D341Med (cell line): ENCODE data around the gene KLHL29.

Source experiments
- DNase-seq: peaks from one replicate; pipeline ENCODE4 v3.0.0; 2012; ENCODE audit warnings: low spot score

The KLHL29 gene

DNA sequence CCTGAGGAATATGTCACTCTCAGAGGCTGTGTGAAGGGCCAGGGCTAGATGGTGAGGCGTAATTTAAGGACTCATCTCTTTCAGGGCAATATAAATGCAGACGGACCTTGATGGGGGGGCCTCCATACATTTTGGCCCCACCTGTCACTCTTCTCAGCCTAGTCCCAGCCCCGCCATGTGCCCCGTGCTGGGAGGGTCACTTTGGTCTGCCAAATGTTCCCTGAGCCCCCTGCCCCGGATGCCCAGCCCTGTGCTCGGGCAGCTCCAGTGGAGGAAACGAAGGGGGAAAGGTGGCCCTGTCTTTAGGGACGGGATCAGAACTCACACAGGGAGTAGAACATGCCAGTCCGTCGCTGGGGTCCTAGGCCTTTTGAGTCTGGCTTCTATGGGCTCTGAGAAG, 168.6 kb downstream of the KLHL29 start:
- DNase-seq: no peak

DNA sequence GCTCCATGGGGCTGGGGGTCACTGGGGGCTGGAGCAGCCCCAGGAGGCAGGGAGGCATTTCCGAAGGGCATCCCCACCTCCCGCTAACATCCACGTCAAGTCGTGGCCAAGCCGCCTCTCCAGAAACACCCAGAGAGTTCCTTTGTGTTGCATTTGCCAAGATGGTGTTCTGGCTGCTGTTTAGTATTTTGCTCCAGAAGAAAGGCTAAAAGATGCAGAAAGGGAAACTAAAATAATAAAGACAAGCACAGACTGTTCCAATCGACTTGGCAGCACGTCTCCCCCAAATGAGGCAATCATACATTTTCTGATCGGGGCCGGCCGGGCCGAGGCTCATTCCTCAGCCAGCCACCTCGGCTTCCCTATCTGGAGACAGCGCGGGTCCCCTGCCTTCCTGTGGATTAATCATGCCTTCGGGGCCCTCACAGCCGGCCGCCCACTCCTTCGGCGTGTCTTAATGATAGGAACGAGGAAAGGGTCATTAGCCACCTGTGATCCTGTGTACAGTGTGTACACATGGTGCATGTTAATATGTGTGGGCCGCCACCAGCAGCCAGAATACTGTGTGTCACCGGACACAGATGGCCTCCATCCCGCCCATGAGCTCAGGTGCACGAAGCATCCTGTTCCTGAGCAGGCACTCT, 169.2 kb downstream of the KLHL29 start:
- DNase-seq: no peak

DNA sequence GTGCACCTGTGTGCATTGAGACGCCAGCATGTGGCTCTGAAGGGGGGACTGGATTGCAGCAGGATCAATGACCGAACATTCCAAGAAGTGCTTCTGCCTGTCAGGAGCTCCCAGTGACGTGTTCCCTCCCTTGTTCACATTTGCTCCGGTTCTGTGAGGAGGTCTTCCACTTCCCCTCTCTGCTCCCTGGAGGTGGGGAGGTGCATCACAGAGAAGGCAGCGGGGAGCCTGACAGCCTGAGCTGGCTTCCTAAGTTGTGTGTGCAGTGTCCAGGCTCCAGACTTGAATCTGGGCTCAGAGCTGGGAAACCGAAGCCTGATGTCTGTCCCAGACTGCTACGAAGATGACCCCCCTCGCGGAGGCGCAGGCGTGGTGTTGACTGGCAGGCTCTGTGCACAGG, 171.0 kb downstream of the KLHL29 start:
- DNase-seq: no peak

DNA sequence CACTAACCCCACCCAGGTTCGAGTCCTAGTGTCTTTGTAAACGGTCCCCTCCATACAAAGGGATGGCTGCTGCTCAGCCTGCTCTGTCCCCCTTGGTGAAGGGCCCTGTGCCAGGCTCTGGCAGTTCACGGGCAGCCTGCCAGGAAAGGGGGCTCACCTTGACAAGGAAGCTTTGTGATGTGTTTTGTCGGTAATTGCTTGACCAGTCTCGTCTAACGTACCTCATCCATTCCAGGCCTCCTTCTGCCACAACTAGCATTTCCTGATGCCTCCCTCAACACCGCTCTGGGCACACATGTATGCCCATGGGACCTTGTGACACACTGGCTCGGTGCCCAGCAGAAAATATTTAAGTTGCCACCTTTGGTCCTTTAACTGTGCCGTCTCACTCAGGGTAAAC, 171.9 kb downstream of the KLHL29 start:
- no peak for DNase-seq

DNA sequence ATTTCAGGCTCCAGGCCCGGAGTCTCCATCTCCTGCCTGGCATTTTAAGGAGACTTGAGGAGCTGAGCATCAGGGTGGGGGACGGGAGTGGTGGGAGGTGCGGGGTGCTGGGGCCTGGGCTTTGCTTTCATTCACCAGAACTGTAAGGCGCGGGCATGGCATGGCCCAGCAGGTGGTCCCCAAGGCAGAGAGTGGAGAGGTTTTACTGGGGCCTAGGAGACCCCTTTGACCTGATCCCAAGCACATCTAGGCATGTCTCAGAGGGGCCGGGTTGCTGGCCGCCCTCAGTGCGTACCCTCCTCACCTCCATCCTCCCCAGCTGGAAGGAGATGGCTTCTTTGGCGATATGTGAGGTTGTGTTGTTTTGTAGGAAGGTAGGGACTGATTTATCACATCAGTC, 172.5 kb downstream of the KLHL29 start:
- DNase-seq: no peak

DNA sequence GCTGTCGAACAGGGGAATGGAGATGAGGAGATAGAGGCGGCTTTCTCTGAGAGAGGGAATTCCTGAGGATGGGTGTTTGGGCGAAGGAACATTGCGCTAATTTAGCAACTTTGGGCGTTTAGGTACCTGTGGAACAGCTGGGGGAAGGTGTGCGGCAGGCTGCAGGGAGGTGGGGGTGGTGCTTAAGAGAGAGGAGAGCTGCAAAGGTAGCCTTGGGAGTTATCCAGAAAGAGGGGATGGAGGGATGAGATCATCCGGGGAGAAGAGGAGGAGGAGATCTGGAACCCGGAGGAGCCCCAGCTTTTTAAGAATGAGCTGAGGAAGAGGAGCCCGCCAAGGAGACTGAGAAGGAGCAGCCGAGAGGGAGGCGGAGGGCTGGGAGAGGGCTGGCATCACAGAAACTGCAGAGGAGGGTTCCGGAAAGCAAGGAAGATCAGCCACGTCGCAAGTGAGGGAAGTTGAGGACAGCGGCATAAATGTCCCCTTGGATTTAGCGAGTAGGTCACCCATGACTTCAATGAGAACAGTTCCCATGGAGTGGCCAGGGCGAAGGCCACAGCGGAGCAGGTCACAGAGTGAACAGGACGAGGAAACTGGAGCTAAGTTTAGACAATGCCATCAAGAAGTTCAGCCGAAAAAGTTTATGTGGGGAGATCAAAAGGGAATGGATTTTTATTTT, 174.7 kb downstream of the KLHL29 start:
- no peak for DNase-seq

DNA sequence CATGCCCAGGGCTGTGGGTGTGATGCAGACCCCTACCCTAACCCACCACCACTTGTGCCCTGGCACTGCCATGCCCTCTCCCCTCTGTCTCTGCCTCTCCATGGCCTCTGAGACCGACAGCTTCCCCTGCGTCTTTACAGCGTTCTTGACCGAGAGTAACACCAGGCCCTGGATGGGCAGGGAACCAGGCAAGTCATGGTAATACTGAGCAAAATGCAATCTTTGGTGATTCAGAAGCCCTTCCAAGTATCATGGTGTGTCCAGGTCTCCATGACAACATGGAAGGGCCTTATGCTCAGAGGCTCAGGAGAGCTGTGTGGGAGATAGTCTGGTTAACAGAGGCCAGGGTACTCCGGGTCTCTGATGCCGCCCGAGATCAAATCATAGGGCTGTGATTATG, 176.1 kb downstream of the KLHL29 start:
- DNase-seq: no peak

DNA sequence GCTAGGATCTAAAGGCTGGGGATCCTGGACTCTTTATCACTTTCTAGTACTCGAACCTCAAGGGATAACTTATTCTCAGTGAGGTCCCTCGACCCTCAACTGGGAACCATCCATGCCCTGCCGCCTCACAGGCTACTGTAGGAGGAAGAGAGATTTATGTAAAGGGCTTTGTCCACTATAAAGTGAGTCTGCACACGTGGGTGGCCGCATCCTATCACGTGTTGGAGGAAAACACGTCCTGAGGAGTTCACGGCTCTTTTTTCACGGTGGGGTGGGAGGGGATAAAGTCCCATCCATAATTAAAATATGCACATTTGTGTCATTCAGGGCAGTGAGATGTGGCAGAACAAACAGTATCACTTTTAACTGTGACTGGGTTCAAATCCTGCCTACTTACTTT, 176.6 kb downstream of the KLHL29 start:
- no peak for DNase-seq

DNA sequence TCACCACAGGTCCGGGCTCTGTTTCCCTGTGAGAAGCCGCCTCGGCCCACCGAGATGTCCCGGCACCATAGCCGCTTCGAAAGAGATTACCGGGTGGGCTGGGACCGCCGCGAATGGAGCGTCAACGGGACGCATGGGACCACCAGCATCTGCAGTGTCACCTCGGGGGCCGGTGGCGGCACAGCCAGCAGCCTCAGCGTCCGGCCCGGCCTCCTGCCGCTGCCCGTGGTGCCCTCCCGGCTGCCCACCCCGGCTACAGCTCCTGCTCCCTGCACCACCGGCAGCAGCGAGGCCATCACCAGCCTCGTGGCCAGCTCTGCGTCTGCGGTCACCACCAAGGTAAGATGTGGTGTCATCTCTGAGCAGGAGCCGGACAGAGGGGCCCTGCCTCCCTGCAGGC, 177.2 kb downstream of the KLHL29 start:
- no peak for DNase-seq

DNA sequence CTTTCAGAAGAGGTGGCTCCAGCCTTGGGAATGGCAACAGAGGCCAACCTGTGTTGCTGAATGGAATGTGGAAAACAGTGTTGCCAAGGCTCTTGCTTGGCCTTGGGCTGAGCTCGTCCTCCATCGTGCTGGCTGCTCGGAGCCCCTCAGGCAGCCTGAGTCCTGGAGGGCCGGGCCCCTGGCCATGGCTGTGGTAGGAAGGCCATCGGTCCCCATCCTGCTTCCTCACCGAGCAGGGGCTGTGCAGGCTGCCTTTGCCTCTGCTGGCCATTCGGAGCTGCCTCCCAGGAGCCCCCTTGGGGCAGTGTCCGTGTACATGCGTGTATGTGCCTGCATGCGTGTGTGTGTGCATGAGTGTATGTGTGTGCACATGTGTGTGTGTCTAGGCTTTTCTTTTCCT, 178.2 kb downstream of the KLHL29 start:
- no peak for DNase-seq

DNA sequence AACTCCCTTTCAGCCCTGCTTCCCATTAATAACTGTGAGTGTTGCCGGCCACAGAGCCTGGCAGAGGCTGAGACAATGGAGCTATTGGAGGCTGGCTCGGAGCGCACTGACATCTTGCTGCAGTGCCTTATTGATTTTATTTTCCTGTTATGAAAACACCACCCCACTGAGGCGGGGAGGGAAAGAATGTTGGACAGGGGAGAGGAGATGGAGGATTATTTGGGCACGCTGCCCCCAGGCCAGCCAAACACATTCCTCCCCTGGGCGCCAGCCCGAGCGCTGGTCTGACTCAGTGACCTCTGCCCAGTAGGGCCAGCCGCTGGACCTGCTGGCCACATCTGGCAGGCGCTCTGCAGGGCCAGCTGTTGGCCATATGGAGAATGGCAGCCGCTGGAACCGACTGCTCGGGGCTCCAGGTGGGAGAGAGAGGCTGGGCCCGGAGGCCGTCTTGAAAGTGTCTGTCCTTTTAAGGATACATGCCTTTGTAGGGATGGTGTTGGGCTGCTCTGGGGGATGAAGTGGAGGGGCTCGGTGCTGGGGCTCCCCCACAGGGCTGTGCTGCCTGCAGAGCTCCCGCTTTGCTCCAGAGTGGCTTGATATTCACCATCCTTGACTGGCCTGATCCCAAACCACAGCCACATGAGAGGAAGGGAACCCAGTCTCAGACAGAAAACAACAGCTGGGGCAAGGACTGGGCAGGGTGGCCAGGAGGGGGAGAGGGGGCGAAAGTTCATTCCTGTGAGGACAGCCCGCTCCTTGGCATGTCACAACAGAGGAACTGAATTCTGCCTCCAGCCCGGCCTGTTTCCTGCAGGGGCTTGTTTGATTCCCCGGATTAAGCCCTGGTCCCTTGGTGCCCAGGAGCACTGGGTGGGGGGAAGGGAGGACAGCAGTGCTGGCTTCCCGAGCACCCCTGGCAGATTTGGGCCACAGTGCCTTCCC, 179.0 kb downstream of the KLHL29 start:
- no peak for DNase-seq

DNA sequence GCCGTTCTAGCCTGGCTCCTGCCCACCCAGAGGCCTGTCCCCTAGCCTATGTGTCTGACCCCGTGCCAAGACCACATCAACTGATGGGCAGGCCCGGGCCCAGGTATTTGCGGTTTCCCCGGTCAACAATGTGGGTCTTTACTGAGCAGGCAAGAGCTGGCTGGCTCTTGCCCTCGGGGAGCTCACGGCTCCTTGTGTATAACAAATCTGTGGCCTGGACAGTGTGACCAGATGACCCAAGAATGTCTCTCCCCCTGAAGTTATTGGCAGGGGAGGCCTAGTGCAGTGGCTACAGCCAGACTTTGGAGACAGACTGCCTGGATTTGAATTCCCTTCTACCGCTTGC, 179.6 kb downstream of the KLHL29 start:
- no peak for DNase-seq

DNA sequence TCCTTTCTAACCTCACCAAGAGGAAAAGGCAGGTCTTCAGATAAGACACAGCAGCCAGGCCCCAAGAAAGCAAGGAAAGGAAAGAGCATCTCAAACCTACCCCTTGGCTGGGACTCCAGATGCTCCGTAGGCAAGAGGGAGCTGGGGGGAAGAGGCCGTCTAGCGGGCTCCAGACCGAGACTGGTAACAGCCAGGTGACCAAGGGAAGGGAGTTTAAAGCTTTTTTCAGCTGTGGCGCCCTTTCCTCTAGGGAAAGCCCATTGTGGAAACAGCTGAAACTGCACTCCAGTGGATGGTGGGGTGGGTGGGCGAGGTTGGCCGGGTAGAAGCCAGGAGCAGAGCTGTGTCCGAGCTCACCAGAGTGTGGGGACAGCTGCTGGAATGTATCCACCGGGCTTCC, 180.4 kb downstream of the KLHL29 start:
- DNase-seq: no peak

DNA sequence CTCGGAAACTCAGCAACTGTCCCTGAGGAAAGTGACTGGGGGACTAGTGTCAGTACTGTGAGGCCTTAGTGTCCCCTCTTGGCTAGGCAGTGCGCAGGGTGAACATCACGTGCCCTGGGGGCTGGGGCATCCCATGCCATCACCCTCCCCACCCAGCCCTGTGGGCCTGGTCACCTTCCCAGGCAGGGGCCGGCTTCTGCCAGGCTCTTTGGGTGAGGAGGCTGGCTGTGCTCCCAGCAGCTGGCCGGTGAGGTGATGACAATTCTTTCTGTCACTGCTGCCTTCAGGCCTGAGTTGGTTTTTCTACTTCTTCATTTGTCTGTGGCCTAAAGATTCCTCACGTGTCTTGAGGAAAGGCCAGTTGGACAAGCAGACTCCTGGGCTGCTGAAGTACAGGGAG, 180.8 kb downstream of the KLHL29 start:
- no peak for DNase-seq

DNA sequence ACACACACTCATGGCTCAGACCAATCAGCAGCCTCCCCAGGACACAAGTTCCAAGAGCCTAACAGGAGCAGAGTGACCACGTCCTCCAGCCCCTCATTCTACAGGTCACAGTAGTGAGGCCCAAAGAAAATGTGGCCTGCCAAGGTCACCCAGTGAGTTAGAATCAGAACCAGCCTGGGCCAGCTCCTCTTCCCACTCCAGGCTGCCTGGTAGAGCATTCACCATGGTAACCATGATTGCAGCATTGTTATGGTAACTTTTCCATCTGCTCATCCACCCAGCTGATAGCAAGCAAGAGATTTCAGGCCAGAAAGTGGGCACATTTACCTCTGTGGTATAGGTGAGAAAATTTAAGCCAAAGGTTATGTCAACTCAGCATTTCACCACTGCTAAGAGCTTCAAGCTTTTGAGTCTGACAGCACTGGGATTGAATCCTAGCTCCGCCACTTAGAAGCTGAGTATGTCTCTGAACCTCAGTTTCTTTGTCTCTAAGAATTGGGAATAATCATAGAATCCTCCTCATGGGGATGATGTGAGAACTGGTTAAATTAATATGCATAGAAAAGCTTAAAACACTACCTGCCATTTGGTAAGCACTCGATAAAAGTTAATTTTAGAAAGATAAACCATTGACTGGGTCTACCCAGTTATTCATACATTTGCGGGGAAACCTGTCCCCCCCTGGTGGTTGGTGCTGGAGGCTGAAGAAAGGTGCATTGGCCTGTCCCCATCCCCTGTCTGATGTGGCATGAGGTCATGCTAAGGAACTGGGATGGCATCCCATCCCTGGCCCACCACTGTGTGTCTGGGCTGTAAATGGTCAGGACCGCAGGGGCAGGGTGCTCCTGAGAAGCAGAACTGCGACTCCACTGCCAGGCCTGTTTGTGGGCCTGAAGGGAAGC, 181.5 kb downstream of the KLHL29 start:
- DNase-seq: peak; percentile 71

DNA sequence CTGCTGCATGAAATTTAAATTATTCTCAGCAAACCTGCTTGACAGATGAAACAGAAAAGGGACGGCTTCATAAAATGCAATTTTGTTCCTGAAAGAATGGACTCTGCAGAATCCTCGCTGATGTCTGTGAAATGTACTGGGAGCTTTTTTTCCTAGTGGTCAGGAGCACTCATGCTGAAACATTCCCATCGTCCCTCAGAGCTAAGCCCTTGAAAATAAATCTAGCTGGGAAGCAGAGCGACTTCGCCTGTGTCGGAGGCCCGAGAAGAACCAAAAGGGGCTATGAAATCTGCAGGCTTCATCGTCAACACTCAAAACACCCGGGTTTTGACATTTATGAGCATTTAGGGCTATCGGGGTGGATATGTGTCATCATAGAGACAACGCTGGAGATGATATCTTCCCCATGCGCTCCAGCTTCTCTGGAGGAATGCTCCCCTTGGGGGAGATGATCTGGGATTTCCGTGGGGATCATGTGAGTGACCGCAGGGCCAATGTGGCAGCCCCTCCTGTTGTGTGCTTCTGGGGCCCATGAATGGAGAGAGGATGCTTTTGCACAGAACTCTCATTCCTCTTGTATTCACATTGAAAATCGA, 182.3 kb downstream of the KLHL29 start:
- no peak for DNase-seq

DNA sequence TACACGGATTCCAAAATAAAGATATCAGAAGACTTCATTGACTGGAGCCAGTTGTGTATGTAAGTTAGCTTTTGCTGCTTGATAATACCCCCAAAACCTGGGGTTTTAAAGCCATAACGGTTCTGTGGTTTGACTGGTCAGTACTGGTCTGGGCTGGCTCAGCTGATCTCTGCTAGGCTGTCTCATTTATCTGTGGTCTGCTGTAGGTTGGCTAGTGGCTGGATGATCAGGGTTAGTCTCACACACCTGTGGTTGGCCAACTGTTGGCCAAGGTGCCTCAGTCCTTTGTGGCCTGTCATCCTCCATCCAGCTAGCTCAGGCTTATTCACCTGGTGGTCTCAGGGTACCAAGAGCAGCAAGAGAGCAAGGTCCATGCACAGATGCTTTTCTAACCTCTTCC, 183.2 kb downstream of the KLHL29 start:
- no peak for DNase-seq

DNA sequence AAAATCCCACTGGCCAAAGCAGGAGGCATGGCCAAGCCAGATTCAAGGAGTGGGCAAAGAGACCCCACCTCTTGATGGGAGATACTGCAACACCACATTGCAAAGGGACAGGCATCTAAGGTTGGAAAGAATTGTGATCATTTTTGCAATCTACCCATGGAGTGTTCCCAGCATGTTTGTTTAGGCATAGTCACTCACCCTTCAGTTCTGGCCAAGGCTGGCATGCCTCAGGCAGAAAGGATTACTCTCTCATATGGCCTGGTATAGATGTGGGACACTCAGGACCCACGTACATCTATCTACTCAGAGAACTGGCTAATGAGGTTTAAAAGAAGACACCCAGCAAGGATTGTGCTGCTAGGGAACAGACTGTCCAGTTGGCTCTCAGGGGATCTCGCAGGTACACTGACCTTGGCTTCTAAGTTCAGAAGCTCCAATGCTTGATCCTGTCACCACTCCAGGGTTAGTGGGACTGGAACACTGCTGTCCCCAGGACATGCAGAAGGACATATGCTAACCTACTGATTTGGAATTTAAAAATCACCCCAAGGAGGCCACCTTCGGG, 183.7 kb downstream of the KLHL29 start:
- no peak for DNase-seq

DNA sequence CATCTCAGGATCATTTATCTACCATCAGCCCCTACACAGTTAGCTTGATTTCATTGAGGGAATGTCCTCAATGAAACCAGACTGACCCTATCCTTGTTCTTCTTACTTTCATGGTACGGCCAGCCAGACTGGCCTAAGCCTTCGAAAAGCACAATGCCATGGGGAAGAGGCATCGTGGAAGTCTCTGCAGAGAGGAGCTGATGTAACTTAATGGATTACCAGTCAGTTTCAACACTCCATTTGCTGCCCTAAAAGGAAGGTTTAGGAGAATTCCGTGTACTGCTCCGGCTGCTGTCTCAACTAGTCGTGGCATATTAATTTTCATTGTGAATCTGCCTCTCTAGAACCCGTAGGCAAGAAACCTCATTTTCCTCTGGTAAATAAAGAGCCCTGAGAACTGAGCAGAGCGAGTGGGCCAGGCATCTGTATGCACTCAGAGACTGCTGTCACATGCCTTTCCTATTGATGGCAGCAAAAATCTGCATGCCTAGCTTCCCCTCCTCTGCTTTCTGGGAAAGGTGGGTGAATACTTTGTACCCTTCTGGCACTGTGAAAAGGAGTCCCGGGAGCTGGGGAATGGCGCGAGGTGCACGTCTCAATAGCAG, 184.9 kb downstream of the KLHL29 start:
- no peak for DNase-seq

DNA sequence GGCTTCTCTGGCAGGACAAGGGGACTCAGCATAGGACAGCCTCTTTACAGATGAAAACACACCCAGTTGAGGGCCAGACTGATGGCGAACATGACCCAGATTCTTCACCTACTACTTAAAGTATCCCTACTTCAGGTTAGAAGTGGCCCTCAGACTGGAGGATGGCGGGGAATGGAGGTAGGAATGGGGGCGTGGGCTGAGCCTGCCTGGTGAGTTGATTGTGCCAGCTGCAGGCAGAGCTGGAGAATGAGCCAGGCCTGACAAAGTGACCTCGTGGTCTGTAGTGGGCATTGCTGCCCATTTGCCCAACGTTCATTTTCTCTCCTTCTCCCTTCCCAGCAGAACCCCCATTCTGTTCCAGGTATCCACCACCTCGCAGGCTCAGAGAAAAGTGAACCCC, 186.1 kb downstream of the KLHL29 start:
- no peak for DNase-seq
